NCI-H146 (cell line): ENCODE results near the gene DEXI.
A peak's percentile ranks its signal among the peaks of the same experiment; 100 is the strongest.
"Not testable (repeated sequence)": the region's sequence is repeated elsewhere in the genome, so short reads cannot be mapped to it uniquely, and the experiment has no call there.

ENCODE experiments used
- DNase-seq: peaks from one replicate; lab custom pipeline; 2025; lab: John Stamatoyannopoulos, UW

The DEXI gene

DNA sequence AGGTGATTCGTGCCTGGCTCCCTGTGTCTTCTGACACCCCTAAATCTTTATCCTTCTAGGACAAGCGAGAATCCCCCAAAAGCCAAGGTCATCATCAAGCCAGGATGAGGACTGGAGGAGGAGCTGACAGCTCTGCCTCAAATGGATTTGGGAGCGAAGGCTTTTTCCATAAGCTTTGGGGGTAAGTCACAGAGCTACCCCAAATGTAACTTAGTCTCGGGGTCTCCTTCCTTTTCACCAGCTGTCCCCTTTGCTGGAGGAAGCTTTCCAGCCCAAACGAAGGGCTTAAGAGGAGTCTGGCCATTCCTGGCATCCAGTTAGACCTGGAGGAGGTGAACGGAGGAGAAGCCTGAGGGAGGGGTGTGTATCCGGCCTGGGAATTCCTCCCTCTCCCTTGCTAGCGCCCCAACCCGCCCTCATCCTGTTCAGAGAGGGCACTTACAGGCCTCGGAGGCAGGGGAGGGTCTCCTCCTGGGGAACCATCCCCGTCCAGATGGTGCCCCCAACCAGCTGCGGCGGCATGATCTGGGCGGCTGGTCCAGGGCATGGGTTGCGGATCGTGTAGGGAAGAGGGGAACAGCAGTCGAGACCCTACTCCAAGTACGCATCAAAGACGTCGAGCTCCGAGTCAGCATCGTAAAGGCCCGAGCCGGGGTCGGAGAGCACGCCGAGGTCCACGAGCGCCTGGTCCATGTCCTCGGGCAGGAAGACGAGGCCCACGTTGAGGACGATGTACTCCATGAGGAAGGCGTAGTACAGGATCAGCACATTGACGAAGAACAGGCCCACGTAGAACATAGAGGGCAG, 938 bp downstream of the DEXI start:
- peak; percentile 22 for DNase-seq

DNA sequence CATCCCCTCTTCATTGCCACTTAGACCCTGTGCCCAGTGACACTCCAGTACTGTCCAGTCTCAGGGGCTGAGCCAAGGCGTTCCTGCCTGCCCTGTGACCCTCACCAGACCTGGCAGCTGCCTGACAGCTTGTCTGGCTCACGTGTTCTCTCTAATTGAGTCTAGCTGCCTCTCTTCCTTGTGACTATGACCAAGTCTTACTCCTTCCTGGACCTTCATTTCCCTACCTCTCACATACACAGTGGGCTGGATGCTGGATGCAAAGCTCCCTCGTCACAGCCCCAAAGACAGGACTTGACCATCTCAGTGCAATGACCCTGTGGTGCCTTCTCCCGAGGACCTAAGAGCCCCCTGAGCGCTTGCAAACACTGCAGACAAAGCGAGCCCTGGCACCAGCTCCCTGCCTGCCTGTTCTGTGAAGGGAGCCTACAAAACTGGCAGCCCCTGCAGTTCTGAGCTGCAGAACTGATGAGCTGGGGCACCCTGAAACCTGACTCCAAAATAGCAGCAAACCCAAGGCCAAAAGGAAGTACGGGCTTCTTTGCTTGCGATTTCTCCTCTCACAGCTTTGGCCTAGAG, 1.7 kb downstream of the DEXI start:
- DNase-seq: no peak

DNA sequence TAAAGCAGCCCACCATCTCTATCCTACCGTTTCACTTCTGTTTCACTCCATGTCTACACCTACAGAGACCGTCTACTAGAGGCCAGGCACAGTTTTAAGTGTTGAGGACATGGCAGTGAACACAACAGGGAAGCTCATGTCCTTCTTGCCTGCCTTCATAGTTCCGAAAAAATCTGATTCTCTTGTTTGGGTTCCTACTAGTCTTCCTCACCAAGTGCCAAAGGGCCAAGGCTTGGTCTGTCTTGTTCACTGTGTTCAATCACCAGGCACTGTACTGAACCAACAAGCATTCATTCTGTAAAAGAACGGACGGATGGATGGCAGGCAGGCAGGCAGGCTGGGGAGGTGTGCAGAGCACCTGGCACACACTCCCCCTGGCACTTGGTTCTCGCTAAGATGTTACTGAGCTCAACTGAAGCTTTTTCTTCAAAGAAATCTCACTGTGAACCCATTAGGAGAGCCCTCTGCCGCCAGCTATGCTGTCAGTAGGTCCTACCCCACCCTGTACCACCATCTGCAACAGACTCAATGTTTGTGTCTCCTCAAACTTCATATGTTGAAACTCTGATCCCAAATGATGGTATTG, 2.5 kb downstream of the DEXI start:
- no peak for DNase-seq

DNA sequence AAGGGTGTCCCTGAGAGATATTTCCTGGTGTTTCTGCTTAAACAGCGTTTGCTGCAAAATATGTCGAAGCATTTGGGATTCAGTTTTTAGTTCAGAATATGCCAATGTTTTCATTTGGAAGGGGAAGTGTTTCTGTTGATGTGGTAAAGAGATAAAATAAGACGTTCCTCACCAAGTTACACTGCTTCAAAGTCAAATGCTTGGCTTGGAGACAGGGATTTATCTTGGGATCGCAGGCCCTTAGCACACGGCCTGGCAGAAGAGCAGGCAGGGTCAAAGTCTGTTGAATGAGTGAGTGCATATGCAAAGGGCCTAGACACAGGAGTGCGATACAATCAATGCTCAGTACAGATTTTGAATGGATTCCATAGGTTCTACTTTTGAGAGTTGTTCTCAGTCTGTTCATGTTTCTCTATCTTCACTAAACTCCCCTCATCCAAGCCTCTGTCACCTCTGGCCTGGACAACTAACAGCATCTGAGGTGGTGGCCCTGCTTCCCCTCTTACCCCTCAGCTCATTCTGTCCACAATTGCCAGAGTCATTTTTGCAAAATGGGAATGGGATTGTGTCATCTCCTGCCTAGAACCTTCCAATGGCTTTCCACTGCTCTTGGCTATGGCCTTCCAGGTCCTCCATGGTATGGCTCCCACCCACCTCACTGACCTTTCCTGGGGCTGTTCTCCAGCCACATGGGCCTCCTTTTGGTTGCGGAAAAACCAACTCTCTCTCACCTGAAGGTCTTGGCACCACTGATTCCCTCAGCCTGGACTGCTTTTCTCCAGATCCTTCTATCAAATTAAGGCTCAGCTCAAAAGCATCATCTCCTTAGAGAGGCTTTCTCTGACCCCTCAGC, 3.2 kb downstream of the DEXI start:
- no peak for DNase-seq

DNA sequence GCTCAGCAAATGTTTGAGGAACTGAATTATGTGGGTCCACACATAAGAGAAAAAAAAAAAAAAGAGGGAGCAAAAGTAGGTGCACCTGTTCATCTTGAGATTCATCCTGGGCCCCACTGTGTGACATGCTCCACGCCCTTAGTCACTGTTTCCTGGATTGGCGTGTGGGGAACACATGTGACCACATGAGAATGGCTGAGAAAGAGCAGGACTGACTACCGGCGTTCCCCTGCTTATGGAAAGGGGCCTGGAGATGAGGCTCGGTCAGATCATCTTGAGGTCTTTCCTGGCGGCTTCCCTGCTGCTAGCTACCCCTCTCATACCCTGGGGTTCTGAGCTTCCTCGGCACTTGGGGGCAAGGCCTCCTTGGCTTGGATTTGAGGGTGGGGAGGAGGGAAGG, 3.9 kb downstream of the DEXI start:
- no peak for DNase-seq

DNA sequence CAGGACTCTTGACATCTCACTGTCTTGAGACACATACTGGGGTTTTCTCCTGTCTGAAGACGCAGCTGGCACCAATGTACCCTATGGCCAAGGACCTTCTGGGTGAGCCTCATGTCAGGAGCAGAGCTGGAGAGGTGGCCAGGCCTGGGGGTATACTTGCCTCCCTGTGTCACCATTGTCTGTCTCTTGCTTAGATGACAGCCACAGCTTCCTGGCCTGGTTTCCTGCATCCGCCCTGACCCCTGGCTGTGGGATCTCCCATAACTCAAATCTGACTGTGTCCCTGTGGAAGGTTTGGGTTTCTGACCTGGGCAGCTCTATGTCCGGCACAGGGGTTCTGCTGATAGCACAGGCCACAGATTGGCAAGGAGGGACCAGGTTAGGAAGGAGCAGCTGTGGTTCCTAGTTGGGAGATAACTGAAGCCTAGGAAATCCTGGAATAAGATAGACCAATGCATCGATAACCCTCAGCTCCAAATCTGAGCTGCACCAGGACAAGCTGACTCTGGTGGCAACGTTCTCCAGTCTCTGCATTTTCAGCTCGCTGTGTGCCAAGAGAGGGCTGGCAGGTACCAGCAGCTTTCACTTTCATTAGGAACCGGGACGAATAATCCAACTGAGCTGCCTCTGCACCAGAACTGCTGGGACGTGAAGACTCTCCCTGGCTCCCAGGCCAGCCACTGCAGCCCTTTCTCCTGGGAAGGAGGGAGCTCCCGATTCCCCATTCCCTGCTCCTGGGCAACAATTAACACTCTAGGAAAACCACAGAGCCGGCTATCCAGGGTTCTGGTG, 5.0 kb downstream of the DEXI start:
- no peak for DNase-seq

DNA sequence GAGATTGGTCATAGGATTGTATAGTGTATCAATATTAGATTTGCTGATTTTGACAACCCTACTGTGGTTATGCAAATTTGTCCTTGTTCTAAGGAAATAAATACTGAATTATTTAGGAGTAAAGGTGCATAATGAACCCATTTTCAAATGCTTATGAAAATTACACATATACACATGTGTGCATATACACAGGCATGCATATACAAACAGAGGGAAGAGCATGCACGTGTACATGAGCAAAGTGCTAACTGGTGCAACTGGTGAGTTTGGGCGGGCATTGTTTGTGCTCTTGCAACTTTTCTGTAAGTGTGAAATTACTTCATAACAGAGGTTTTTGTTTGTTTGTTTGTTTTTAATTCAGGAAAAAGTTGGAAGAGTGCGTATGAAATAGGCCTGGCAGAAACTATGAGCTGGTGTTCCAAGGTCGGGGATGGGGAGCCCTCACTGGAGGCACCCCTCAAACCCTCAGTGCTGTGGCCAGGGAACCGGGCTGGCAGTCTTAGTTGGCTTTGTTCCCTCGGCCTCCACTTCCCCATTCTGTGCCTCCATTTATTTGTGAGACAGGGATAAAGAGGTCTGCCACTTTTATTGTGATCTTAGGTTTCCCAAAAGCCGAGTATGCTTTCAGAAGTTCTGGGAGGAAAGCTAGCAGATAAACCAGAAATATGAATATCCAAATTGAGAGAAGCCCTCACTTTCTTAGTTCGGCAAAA, 5.8 kb downstream of the DEXI start:
- no peak for DNase-seq

DNA sequence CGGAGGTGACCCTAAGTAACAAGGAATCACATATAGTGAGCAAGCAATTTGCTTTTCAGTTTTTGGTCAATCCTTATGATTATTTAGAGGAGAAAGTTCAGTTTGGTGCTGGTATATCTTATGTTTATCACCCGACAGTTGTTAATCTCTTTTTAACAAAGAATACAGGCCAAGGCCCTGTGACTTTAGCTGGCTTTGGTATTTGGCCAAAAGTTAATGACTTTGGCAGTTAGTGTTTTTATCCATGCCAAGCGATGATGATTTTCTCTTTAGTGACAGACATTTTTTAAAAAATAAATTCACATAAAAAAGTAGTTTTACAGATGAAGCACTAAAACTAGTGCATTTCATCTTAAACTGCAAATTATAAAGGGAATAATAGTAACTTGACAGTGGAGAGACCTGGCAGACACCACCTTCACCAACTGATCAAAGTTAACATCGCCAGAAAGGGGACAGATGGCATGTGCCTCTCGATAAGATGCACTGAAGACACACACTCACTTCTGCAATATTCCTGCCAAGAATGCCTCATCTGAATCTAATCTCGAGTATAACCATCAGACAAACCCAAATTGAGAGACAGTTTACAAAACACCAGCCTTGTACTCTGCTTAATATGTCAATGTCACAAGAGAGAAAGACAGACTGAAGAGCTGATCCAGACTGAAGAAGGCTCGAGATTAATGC, 6.9 kb downstream of the DEXI start:
- DNase-seq: no peak

DNA sequence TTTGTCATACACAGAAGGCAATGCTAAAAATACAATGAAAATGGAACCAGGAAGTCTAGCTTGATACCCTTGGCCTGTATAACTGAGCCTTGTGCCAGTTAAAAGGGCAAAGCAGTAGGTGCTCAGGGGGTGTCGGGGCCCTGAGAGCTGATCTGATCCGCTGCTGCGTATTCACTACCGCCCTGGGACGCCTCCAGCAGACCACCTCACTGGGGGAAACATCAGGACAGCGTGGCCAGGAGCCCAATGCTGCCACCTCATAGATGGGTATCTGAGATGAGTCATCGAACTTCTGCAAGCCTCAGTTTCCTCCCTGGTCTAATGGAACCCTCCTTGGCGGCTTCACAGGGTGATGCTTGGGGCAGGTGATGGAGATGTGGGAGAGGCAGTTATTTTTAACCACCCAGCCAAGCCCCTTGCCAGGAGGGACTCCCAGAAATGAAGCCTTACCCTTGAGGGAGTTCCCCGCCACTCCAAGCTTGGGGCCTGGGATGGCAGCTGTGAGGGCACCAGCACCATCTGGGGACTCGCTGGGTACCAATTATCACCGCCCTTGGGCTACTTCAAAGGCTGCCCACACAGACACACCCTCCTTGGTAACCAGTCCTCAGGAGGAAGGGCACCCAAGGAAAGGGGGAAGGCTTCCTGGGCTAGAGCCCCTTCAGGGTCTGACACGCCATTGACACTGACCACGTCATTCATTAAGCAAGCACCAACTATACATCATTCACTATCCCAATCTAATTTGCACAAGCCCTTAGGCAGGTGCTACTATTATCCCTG, 7.8 kb downstream of the DEXI start:
- no peak for DNase-seq

DNA sequence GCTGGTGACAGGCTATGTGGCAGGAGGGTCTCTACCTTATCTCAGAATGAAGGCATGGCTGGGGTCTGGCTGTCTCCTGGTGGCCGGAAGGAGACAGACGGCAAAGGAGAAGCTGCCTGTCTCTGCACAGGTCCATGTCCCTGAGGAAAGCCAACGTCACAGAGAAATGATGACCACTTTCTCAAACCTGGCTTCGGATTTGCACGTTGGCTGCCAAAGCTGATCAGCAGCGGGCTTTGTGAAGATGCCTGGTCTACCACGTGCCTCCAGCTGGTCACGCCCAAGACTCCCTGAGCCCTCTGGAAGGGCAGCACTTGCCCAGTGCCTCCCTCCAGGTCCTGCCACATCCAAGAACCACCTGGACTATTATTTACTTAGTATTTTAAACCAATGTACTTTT, 8.4 kb downstream of the DEXI start:
- no peak for DNase-seq

DNA sequence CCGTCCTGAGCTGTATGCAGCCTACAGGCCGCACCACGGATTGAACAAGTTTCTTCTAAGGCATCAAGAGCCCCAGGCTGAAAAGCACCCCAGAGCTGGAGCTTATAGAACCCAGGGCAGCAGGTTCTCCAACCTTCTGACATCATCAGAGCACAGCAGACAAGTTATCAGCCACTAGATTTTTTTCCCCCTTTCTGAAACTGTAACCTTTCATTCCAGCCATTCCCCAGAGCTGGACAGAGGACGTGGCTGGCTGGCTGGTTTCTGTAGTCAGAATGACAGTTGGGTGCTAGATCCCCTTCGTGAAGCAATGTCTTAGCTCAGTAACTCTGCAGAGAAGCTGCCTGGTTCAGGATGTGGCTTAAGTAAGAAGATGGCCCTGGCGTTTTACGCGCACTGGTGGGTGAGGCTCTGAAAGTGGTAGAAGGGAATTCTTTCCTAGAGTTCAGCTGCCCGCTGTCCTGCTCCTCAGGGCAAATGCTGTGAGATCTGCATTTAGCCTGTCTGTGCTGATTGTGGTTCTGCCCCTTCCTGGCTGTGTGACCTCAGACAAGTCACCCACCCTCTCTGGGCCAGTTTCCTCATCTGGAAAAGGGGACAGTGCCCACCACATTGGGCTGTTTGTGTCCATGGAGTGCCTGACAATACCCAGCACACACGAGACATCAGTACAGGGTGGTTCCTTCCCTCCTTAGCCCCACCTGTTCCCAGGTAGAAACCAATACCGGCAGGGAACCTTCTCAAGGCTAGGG, 9.1 kb downstream of the DEXI start:
- DNase-seq: no peak

DNA sequence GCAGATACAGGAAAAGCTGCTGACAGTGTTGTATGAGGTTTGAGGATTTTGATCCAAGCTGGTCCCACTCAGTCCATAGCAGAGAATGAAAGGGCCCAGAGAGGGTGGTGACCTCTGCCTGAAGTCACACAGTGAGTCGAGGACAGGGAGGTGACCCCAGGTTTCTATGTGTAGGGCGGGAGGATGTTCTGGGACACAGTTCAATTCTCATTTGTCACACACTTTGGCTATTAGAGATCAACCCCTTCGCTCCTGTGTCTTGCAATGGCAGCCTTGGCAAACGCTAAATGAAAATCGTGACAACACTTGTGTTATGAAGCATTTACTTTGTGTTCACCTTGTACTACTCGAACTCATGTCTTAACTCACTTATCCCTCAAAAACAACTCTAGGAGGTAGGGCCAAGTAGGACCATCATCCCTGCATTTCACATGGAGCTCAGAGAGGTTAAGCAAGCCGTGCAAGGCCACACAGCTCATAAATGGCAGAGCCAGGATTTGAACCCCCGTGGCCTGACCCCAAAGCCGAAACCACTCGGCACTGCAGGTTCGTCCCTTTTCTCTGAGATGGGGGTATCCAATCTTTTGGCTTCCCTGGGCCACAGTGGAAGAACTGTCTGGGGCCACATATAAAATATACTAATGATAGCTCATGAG, 10.2 kb downstream of the DEXI start:
- DNase-seq: no peak

DNA sequence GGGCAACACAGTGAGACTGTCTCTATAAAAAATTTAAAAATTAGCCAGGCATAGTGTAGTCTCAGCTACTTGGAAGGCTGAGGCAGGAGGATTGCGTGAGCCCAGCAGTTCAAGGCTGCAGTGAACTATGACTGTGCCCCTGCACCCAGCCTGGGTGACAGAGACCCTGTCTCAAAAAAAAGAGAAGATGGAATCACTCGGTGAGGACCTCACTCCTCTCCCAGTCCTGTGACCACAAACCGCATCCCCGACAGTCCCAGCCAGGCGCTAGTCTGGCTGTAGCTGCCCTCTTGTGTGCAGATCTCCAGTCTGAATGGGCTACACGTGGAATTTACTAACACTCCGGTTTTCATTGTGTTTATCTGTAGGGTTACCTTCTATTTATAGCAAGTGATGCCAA, 11.1 kb downstream of the DEXI start:
- no peak for DNase-seq

DNA sequence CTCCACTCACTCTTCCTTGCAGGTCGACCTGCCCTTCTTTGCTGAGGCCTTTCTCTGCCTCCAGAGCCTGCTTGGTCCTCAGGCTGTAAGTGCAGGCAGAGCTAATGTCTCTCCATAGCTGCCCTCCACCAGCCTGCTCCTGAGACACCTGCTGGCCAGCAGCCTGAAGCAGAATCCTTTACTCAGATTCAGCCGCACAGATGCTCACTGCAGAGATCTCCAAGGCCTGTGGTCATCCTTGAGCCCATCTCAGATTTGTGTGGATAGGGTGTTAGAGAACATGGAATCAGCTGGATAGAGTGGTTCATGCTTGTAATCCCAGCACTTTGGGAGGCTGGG, 11.5 kb downstream of the DEXI start:
- no peak for DNase-seq

DNA sequence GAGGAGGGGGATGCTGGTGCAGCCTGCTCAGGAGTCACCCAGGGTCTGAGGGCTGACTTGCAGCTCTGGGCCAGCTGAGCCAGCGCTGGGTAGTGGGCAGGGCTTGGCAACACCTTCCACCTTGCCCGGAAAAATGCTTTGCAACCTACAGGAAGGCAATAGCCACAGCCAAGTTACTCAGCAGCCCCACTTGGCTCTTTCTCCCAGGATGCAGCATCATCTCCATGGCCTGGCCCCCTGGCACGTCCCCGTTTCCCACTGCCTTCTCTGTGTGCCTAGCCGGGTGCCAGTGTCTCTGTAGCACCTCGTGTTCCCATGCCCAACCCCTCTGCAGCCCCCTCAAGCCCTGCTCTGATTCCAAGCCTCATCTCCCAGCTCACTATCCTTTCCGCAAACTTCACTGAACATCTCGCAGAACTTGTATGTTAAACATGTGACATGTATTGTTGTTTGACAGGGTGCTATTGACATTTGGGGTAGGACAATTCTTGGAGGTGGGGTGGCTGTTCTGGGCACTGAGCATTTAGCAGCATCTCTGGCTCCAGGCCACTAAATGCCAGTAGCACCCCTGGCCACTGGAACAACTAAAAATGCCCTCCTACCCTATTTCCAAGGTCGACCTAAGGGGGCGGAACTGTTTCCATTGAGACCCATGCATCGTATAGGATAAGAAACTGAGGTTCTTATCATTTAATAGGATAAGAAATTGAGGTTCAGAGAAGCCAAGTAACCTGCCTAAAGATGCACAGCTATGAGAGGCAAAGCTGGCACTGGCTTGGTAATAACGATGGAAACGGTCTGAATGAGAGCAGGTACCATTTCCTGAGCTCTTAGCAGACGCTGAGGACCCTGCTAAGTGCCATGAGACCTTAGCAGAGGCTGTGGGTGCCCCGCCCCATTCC, 12.2 kb downstream of the DEXI start:
- no peak for DNase-seq

DNA sequence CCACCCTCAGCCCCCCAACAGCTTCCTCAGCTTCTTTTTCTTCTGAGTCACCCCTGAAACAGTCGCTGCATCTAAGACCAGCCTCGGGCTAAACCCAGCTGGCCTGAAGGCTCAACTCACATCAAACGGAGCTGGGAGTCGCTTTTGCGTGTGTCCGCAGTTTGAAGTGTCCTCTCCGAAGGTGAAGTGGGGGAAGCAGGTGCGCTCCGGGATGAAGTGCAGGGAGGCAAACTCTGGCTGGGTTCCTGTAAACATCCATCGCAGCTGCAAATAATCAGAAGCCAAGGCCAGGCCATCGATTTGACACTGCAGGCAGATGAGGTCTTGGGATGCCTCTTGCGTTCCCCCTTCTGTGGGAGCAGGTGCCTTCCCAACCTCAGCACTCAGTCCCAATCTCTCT, 13.2 kb downstream of the DEXI start:
- not testable (repeated sequence) for DNase-seq

DNA sequence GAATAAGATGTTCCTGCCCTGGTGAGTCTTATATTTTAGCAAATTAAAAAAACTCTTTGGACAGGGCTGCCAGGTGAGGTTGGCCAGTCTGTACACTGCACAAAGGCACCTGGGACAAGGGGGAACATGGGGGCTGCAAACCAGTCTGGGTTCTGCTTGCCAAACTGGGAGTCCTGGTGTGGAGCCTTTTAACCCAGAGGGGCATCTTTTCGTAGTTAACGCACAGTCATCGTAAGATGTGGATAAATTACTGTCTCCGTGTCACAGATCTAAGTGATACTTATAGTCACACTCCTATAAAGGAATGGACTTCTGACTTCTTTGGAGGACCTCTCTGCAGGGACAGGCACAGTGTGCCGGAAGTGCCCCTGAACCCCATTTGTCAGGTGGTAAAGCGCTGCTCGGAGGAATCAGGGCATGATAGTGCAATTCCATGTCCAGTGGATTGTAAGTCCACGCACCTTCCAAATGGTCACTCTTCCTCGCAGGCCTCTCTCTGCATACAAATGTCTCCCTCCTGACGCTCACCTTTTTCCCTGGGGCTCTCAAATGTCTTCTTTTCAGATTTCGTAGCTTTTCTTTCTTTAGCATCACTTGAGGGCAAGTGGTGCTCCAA, 14.7 kb downstream of the DEXI start:
- DNase-seq: no peak
